ENCODE measurements around the gene FNDC1.

DNA sequence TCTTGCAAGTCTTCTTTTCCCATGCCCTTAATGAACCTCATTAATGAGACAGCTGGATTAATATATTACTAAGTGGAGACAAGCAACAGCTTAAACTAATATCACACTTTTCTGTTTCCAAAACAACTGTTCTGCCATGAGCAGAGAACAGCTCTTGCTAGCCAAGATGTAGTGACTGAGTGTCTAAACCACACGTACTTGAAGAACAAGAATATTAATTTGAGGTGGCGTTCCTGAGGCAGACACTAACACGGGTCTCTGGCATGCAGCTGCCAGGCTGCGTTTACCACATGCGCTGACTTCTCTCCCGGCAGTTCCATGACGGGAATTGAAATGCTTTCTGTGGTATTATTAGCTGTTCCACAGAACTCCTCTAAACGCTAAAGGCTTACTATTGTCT lies 80.6 kb downstream of the FNDC1 start:
- TF ChIP-seq, protein P1, sequence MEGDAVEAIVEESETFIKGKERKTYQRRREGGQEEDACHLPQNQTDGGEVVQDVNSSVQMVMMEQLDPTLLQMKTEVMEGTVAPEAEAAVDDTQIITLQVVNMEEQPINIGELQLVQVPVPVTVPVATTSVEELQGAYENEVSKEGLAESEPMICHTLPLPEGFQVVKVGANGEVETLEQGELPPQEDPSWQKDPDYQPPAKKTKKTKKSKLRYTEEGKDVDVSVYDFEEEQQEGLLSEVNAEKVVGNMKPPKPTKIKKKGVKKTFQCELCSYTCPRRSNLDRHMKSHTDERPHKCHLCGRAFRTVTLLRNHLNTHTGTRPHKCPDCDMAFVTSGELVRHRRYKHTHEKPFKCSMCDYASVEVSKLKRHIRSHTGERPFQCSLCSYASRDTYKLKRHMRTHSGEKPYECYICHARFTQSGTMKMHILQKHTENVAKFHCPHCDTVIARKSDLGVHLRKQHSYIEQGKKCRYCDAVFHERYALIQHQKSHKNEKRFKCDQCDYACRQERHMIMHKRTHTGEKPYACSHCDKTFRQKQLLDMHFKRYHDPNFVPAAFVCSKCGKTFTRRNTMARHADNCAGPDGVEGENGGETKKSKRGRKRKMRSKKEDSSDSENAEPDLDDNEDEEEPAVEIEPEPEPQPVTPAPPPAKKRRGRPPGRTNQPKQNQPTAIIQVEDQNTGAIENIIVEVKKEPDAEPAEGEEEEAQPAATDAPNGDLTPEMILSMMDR (IDR thresholded peaks at IDR 0.05; ENCODE audit: low read length) = no peak
- no peak for TF ChIP-seq EZH2 (IDR thresholded peaks at IDR 0.05; ENCODE audit: borderline replicate concordance, low read length)
